ENCODE results near the gene HELZ.

- TF ChIP-seq GATA2 (IDR thresholded peaks at IDR 0.05; ENCODE audit: low read depth, low read length): no peak
- TF ChIP-seq GATA3 (IDR thresholded peaks at IDR 0.05; ENCODE audit: low read depth, low read length): no peak
Observed at GRCh38 chr17:67281743-67282142, 36.7 kb upstream of the HELZ start.

All from SH-SY5Y (cell line).